ENCODE data around the gene NMNAT2. TPM values are rescaled to one million over a fixed set of nuclear protein-coding genes. Genes with fewer than 3 reads are reported as not detected.

Gene NMNAT2
- total and polyA plus RNA-seq, 2 donors (not counting 3 experiments of a cell fraction or from before 2014, with no cell fraction given): 0.28 to 0.38 TPM

- Histone ChIP-seq H3K9me1 (replicated peaks; ENCODE audit: control insufficient read depth, extremely low read depth, insufficient read depth, low read length) (no peaks in the 10 kb centered on the region), H3K4me1 (ENCODE audit: control insufficient read depth, extremely low read depth, insufficient read depth, low read length) (no peaks in the 10 kb centered on the region), H3K4me3 (replicated peaks in 1 of 3; ENCODE audit: insufficient read depth in 1 of 3, low read depth in 1 of 3, low read length in 3 of 3) (no peak overlapping the region), H3K27ac (ENCODE audit: insufficient read depth, low read depth, low read length) (no peak overlapping the region), H3K36me3 (ENCODE audit: control insufficient read depth in 2 of 2, extremely low read depth in 1 of 2, insufficient read depth in 2 of 2, low read length in 2 of 2) (no peaks in the 10 kb centered on the region), H3K27me3 (ENCODE audit: control insufficient read depth in 2 of 2, insufficient read depth in 2 of 2, low read length in 2 of 2) (peaks cover 1 to 9% of the 10 kb centered on the region in 2 experiments), H3K4me2 (ENCODE audit: insufficient read depth, low read length) (no peak overlapping the region), H4K20me1 (replicated peaks; ENCODE audit: control insufficient read depth, extremely low read depth, insufficient read depth, low read length) (no peaks in the 10 kb centered on the region), H3K9me3 (replicated peaks; ENCODE audit: control insufficient read depth, insufficient read depth, low read length) (no peaks in the 10 kb centered on the region), H3K79me2 (ENCODE audit: control insufficient read depth, insufficient read depth, low read length) (no peaks in the 10 kb centered on the region), H2AFZ (ENCODE audit: low read depth, low read length) (no peak overlapping the region), H3K9ac (replicated peaks; ENCODE audit: extremely low read depth, insufficient read depth, low read length) (no peak overlapping the region)
- FAIRE-seq (no peak), DNase-seq (ENCODE audit: low read depth, low spot score) (no peak)
- POLR2A ChIA-PET: no interaction called here
- dilution Hi-C loops (cut with MboI; ENCODE audit: extremely low pct_ligation_motif_present, low sequenced_read_pairs): no loop called here
- intact Hi-C loops (cut with micrococcal nuclease): loop anchor here (10.0 kb wide), 1 partner anchor 595 kb away; no protein-coding TSS in a partner anchor
- TF ChIP-seq MYC (IDR thresholded peaks at IDR 0.05; ENCODE audit: low read depth, low read length): no peak
- TF ChIP-seq GATA2 (IDR thresholded peaks at IDR 0.05; ENCODE audit: insufficient read depth, insufficient read length, low read depth, low read length): no peak
- TF ChIP-seq EZH2 (IDR thresholded peaks at IDR 0.05; ENCODE audit: borderline replicate concordance, low read depth, low read length, severe bottlenecking): no peak
- no peak for TF ChIP-seq MAX (IDR thresholded peaks at IDR 0.05; ENCODE audit: insufficient read depth, insufficient read length)
- TF ChIP-seq FOS (IDR thresholded peaks at IDR 0.05; ENCODE audit: borderline replicate concordance, insufficient read depth, low read length): no peak
- no peak for TF ChIP-seq CTCF (IDR thresholded peaks at IDR 0.05; ENCODE audit: extremely low read depth in 1 of 2, insufficient read depth in 1 of 2, low read depth in 1 of 2, low read length in 2 of 2)
- no peak for TF ChIP-seq JUN (IDR thresholded peaks at IDR 0.05; ENCODE audit: borderline replicate concordance, insufficient read depth, insufficient read length, low read depth)
- TF ChIP-seq POLR2AphosphoS5 (IDR thresholded peaks at IDR 0.05; ENCODE audit: insufficient read depth, low read depth, low read length): no peak
- TF ChIP-seq POLR2A (IDR thresholded peaks at IDR 0.05; ENCODE audit: low read depth, low read length): no peak
- CTCF ChIA-PET: no interaction called here
- BruUV-seq (replicated peaks): no TSS peak
These were observed 38.2 kb downstream of the NMNAT2 start for GRCh38 chr1:183379951-183380350.
